ENCODE data around the gene EIF4E. TPM values are rescaled to one million over a fixed set of nuclear protein-coding genes. Genes with fewer than 3 reads are reported as not detected.
"Not testable (repeated sequence)": the region's sequence is repeated elsewhere in the genome, so short reads cannot be mapped to it uniquely, and the experiment has no call there.

The EIF4E gene
- total RNA-seq, 1 experiment from 2014 or later = 110 TPM

- DNase-seq (ENCODE audit: low spot score) = not testable (repeated sequence)
Measured at GRCh38 chr4:98880884-98881283, 48.0 kb downstream of the EIF4E start.

DNA sequence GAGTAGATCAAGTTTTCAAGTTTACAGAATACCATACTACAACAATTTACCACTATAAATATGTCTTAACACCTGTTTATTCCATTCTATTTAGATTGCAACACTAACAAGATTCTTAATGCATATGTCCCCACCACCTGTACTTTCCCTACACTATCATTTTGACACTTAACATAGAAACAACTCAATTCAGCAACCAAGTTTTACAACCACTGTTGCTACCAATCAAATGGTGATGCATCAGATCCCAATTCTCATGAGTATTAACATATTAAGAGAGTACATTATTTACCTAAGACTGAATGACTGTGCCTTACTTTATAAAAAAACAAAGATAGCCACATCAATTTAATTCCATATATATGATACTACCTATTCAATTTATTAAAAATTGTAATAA, 49.4 kb downstream of the EIF4E start:
- DNase-seq (ENCODE audit: low spot score) = no peak

- no peak for DNase-seq (ENCODE audit: low spot score)
Measured at GRCh38 chr4:98873059-98873458, 55.9 kb downstream of the EIF4E start.

DNA sequence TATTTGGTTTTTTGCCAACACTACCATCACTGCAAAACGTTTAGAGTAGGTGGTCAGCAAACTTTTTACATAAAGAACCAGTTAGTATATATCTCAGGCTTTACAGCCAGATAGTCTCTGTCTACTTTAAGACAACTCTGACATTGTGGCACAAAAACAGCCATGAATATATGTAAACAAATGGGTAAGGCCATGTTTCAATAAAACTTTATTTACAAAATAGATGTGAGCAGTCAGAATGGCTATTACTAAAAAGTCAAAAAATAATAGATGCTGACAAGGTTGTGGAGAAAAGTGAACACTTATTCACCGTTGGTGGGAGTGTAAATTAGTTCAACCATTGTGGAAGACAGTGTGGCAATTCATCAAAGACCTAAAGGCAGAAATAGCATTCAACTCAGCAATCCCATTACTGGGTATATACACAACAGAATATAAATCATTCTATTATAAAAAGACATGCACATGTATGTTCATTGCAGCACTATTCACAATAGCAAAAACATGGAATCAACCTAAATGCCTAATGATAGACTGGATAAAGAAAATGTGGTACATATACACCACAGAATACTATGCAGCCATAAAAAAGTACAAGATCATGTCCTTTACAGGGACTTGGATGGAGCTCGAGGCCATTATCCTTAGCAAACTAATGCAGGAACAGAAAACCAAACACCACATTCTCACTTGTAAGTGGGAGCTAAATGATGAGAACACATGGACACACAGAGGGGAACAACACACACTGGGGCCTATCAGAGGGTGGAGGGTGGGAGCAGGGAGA, 56.6 kb downstream of the EIF4E start:
- DNase-seq (ENCODE audit: low spot score) = not testable (repeated sequence)

DNA sequence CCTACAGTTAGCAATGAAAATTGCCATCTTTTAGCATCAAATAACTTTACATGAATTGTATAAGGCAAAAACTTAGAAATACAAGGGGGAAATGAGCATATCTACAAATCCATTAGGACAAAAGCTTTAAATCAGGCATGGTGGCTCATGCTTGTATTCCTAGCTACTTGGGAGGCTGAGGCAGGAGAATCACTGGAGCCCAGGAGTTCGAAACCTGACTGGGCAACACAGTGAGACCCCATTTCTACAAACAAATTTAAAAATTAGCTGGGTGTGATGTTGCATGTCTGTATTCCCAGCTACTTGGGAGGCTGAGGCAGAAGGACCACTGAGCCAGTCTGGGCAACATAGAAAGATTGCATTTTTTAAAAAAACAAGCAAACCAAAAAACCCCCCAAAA, 61.3 kb downstream of the EIF4E start:
- no peak for DNase-seq (ENCODE audit: low spot score)

GRCh38 chr4:98865059-98865458, 63.9 kb downstream of the EIF4E start:
- DNase-seq (ENCODE audit: low spot score) = no peak

GRCh38 chr4:98864560-98864959, 64.4 kb downstream of the EIF4E start:
- DNase-seq (ENCODE audit: low spot score) = peak; percentile 39

DNA sequence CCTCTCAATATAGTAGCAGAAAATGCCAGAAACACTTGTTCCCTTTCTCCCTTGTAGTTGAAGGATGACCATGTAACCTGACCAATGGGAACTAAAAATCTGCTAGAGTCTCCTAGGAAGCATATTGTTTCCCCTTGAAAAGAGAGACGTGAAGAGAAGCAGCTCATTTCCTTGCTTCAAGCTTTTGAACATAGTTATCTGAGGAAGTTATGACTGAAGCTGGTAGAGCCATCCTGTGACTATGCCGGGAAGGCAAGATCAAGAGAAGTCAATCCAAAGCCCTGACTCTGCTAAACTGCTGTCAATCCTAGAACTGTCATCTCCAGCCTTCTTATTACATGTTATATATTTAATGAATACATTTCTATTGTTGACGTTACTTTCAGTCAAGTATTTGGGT, 66.6 kb downstream of the EIF4E start:
- no peak for DNase-seq (ENCODE audit: low spot score)

GRCh38 chr4:98861100-98861884, 67.6 kb downstream of the EIF4E start:
- no peak for DNase-seq (ENCODE audit: low spot score)

GRCh38 chr4:98851806-98852205, 77.1 kb downstream of the EIF4E start:
- no peak for DNase-seq (ENCODE audit: low spot score)

GRCh38 chr4:98850937-98851336, 78.0 kb downstream of the EIF4E start:
- DNase-seq (ENCODE audit: low spot score) = no peak

DNA sequence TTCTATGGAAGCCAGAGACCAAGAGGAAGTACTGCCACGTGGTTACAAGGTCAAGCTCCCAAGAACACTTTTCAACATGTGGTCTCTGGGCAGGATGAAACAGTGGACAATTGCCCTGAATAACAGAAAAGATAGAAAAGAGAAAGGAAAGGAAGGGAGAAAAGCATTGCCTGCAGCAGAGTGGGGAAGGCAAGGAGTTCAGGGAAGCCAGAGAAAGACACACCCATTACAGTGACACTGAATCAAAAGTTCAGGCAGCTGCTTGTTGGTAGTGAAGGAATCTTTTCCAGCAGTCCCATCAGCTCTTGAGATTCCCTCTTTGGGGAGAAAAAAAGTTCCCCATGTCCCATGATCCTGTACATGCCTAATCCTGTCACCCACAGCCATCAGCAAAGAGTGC, 80.5 kb downstream of the EIF4E start:
- DNase-seq (ENCODE audit: low spot score) = no peak

- DNase-seq (ENCODE audit: low spot score) = no peak
Measured at GRCh38 chr4:98845960-98846359, 83.0 kb downstream of the EIF4E start.

DNA sequence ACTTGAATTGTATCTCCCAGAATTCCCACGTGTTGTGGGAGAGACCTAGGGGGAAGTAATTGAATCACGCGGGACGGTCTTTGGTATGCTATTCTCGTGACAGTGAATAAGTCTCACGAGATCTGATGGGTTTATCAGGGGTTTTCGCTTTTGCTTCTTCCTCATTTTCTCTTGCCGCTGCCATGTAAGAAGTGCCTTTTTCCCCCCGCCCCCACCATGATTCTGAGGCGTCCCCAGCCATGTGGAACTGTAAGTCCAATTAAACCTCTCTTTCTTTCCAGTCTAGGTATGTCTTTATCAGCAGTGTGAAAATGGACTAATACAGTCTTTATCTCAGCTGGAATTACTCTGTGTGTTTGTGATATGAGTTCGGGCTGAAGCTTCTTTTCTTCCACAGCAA, 86.0 kb downstream of the EIF4E start:
- not testable (repeated sequence) for DNase-seq (ENCODE audit: low spot score)

DNA sequence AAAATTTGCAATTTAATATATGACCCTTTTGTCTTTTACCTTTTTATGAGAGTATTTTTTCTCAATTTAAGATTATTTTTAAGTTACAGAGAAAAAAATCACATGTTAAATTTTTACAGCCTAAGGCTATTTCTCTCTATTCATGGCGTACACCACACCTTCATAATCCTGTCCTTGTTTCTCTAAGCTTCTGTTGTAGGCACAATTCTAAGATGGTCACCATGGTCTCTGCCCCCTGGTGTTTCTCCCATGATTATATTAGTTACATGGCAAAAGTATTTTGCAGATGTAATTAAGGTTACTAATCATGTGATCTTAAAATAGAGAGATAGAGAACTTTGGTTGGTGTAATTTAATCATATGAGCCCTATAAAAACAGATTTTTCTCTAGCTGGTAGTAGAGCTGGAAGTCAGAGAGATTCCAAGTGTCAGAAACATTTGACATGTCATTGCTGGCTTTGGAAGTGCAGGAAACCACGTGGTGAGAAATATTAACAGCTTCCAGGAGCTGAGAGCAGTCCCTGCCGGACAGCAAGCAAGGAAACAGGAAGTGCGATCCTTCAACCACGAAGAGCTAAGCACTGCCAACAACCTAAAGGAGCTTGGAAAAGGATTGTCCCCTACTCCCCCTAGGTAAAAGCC, 89.8 kb downstream of the EIF4E start:
- DNase-seq (ENCODE audit: low spot score) = peak; percentile 60

DNA sequence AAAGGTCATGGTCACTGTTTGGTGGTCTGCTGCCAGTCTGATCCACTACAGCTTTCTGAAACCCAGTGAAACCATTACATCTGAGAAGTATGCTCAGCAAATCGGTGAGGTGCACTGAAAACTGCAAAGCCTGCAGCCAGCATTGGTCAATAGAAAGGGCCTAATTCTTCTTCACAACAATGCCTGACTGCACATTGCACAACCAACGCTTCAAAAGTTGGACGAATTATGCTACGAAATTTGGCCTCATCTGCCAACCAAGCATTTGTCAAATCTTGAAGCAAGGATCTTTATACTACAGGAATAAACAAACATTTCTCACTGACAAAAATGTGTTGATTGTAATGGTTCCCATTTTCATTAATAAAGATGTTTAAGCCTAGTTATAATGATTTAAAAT, 90.4 kb downstream of the EIF4E start:
- DNase-seq (ENCODE audit: low spot score) = no peak

DNA sequence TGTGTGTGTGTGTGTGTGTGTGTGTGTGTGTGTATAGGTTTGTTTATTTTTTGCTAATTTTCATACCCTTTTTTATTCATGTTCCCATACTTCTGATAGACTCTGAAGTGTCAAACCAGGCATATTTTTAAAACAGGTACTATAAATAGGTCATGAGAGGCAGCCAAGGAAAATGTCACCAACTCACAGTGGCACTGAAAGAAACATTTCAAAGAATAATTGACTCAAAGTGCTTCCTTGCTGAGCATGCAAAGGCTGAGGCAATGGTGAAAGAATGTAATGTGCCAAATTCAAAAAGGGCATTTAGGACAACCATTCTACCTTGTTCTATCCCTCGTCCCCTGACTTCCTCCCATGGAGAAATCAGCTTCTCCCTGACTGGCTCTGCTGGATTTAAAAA, 95.5 kb downstream of the EIF4E start:
- no peak for DNase-seq (ENCODE audit: low spot score)

DNA sequence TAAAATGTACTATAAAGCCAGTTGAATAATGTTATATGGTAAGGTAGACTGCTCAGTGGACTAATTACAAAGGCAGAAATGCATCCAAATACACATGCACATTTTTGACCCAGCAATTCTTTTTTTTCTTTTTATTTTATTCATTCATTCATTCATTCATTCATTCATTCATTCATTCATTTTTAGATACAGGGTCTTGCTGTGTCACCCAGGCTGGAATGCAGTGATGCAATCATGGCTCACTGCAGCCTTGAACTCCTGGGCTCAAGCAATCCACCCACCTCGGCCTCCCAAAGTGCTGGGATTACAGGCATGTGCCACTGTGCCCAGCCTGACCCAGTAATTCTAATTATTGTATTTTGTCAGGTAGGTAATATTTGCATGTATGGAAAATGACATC, 97.9 kb downstream of the EIF4E start:
- not testable (repeated sequence) for DNase-seq (ENCODE audit: low spot score)

Data from HT-29 (cell line).